Panc1 (cell line): ENCODE measurements around the gene TRPM1. TPM values are rescaled to one million over a fixed set of nuclear protein-coding genes. Genes with fewer than 3 reads are reported as not detected.

Experiments
- ATAC-seq: fragments of 200-7000 bp; cut with Tn5 transposase; 2 replicates; pipeline ENCODE4 v1.9.1; 2020; ENCODE audit warnings: mild to moderate bottlenecking, moderate library complexity
- BruUV-seq: library from RNA; stranded (reverse); fragments of 400-500 nt; replicated peaks from 2 replicates; lab custom pipeline; 2021; lab: Mats Ljungman, UMichigan
- CTCF ChIA-PET: fragments of 300-600 bp; sonication (Branson Sonifier 250); formaldehyde crosslinking; loops from one replicate; lab custom pipeline; 2022; ENCODE audit warnings: antibody characterized with exemption; lab: Charles Lee
- POLR2A ChIA-PET: fragments of 300-600 bp; sonication (Branson Sonifier 250); formaldehyde crosslinking; loops from one replicate; lab custom pipeline; 2022; ENCODE audit warnings: antibody characterized with exemption; lab: Charles Lee
- DNase-seq: peaks from one replicate; pipeline ENCODE4 v3.0.0-alpha.2; 2010; ENCODE audit warnings: low read depth, low spot score
- H3K27ac ChIP-seq: 2 replicates; pipeline ENCODE4 v1.5.1; 2011; ENCODE audit warnings: mild to moderate bottlenecking, low read length, inconsistent platforms
- H3K27me3 ChIP-seq: fragments of 200-500 bp; sonication (Bioruptor generic); 2 replicates; pipeline ENCODE4 v1.6.0; 2014; ENCODE audit warnings: low read length, inconsistent platforms; ENCODE audit not compliant: control insufficient read depth, insufficient read depth
- H3K36me3 ChIP-seq: fragments of 200-500 bp; sonication (Bioruptor generic); 2 replicates; pipeline ENCODE4 v1.5.1; 2014; ENCODE audit warnings: inconsistent platforms, mild to moderate bottlenecking, low read length, moderate library complexity; ENCODE audit not compliant: control insufficient read depth, insufficient read depth
- H3K4me1 ChIP-seq: 2 replicates; pipeline ENCODE4 v1.5.1; 2011; ENCODE audit warnings: inconsistent platforms, mild to moderate bottlenecking, low read length, moderate library complexity; ENCODE audit not compliant: control insufficient read depth, insufficient read depth
- H3K4me3 ChIP-seq, 2 experiments: 2 replicates each; pipeline ENCODE4 v1.5.1; 2011 to 2012; ENCODE audit warnings: low read depth in 2 of 2, low read length in 2 of 2, mild to moderate bottlenecking in 2 of 2, inconsistent platforms in 1 of 2, moderate library complexity in 1 of 2
- H3K9me3 ChIP-seq: fragments of 200-500 bp; sonication (Bioruptor generic); 2 replicates; pipeline ENCODE4 v1.5.1; 2014; ENCODE audit warnings: low read depth, mild to moderate bottlenecking, inconsistent platforms, low read length, moderate library complexity; ENCODE audit not compliant: control insufficient read depth, insufficient read depth
- CTCF ChIP-seq: fragments of 450-650 bp; IDR thresholded peaks from 2 replicates; pipeline ENCODE4 v1.5.1; 2017; ENCODE audit warnings: mild to moderate bottlenecking
- POLR2AphosphoS5 ChIP-seq: IDR thresholded peaks from 2 replicates; pipeline ENCODE4 v1.6.1; 2012; ENCODE audit warnings: mild to moderate bottlenecking, low read depth, low read length, moderate library complexity
- REST ChIP-seq, 2 experiments: IDR thresholded peaks; 2 replicates each; pipeline ENCODE4 v1.6.1; 2011 to 2012; ENCODE audit warnings: low read depth in 2 of 2, control low read depth in 1 of 2, low read length in 1 of 2, mild to moderate bottlenecking in 1 of 2, moderate library complexity in 1 of 2; ENCODE audit not compliant: insufficient read depth in 1 of 2
- SIN3A ChIP-seq: IDR thresholded peaks from 2 replicates; pipeline ENCODE4 v1.6.1; 2012; ENCODE audit warnings: low read depth, mild to moderate bottlenecking, low read length, moderate library complexity, borderline replicate concordance; ENCODE audit not compliant: insufficient read depth
- TCF7L2 ChIP-seq: IDR thresholded peaks from 2 replicates; pipeline ENCODE4 v1.6.1; 2011; ENCODE audit warnings: mild to moderate bottlenecking, low read depth, low read length, inconsistent platforms
- in situ Hi-C: cut with HindIII; loops from 2 replicates; pipeline ENCODE4 v1.10.0; 2016; ENCODE audit warnings: low sequenced_read_pairs, low pct_unique_long_range_greater_than_20kb
- intact Hi-C: fragments of 100-400 bp; cut with micrococcal nuclease; formaldehyde crosslinking; loops from one replicate; pipeline ENCODE4 v1.10.0; 2022; ENCODE audit not compliant: unreplicated experiment
- total RNA-seq: library from RNA; stranded (reverse); gene quantifications from one replicate; pipeline ENCODE4 v1.2.1, GENCODE V29; 2021; ENCODE audit not compliant: unreplicated experiment

Gene TRPM1
- total RNA-seq, 1 experiment from 2014 or later: not detected

GRCh38 chr15:31019986-31020385 lies 81.5 kb downstream of the TRPM1 start:
- no peaks in the 10 kb centered on the region for H3K36me3 ChIP-seq
- ChIA-PET CTCF (no interaction called here), POLR2A (no interaction called here)
- ATAC-seq (no peak), DNase-seq (no peak)
- no peak overlapping the region for H3K27ac ChIP-seq
- H3K4me1 ChIP-seq: peaks cover 3% of the 10 kb centered on the region
- TF ChIP-seq CTCF: no peak
- no peak for TF ChIP-seq TCF7L2
- TF ChIP-seq REST (IDR thresholded peaks at IDR 0.05; ENCODE audit: insufficient read depth in 1 of 2, low read depth in 2 of 2, low read length in 1 of 2): no peak
- TF ChIP-seq SIN3A: no peak
- no peak for TF ChIP-seq POLR2AphosphoS5
- no peaks in the 10 kb centered on the region for H3K9me3 ChIP-seq
- BruUV-seq: no TSS peak
- intact Hi-C loops: no loop called here
- no peak overlapping the region for H3K4me3 ChIP-seq
- in situ Hi-C loops: no loop called here
- H3K27me3 ChIP-seq: no peaks in the 10 kb centered on the region

GRCh38 chr15:31017311-31017710 lies 84.2 kb downstream of the TRPM1 start:
- no peak overlapping the region for H3K4me3 ChIP-seq
- H3K36me3 ChIP-seq: no peaks in the 10 kb centered on the region
- BruUV-seq: no TSS peak
- no peak for TF ChIP-seq REST (IDR thresholded peaks at IDR 0.05; ENCODE audit: insufficient read depth in 1 of 2, low read depth in 2 of 2, low read length in 1 of 2)
- TF ChIP-seq POLR2AphosphoS5: no peak
- no peaks in the 10 kb centered on the region for H3K4me1 ChIP-seq
- ATAC-seq (no peak), DNase-seq (no peak)
- intact Hi-C loops (no loop called here), in situ Hi-C loops (no loop called here)
- CTCF ChIA-PET: no interaction called here
- peaks cover 4% of the 10 kb centered on the region; the same call in 1 of the 2 replicates for H3K9me3 ChIP-seq
- H3K27me3 ChIP-seq: no peaks in the 10 kb centered on the region
- no peak overlapping the region for H3K27ac ChIP-seq
- POLR2A ChIA-PET: no interaction called here
